GM19238 (cell line): ENCODE measurements around the gene IPO8.
"Not testable (repeated sequence)": the region's sequence is repeated elsewhere in the genome, so short reads cannot be mapped to it uniquely, and the experiment has no call there.

Experiments used
- DNase-seq: peaks from one replicate; pipeline ENCODE4 v3.0.0; 2011; ENCODE audit warnings: low spot score; ENCODE audit not compliant: insufficient read length

IPO8 gene

GRCh38 chr12:30610718-30611117 lies 85.0 kb downstream of the IPO8 start:
- no peak for DNase-seq

DNA sequence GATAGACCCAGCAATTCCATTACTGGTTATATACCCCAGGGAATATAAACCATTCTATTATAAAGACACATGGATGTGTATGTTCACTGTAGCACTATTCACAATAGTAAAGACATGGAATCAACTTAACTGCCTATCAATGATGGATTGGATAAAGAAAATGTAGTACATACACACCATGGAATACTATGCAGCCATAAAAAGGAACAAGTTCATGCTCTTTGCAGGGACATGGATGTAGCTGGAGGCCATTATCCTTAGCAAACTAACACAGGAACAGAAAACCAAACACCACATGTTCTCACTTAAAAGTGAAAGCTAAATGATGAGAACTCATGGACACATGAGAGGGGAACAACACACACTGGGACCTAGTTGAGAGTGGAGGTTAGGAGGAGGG lies 85.8 kb downstream of the IPO8 start:
- not testable (repeated sequence) for DNase-seq

GRCh38 chr12:30604302-30604701 lies 91.4 kb downstream of the IPO8 start:
- DNase-seq: not testable (repeated sequence)

DNA sequence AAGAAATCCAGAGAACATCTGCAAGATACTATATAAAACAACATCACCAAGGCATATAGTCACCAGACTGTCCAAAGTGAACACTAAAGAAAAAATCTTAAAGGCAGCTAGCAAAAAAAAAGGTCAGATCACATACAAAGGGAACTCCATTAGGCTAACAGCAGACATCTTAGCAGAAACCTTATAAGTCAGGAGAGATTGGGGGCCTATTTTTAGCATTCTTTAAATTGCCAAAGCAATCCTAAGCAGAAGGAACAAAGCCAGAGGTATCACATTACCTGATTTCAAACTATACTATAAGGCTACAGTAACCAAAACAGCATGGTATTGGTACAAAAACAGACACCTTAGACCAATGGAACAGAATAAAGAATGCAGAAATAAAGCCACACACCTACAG lies 92.5 kb downstream of the IPO8 start:
- no peak for DNase-seq

GRCh38 chr12:30602678-30603077 lies 93.0 kb downstream of the IPO8 start:
- no peak for DNase-seq

- no peak for DNase-seq
These were observed 96.1 kb downstream of the IPO8 start for GRCh38 chr12:30599608-30600007.

GRCh38 chr12:30598889-30599288 lies 96.8 kb downstream of the IPO8 start:
- DNase-seq: no peak

DNA sequence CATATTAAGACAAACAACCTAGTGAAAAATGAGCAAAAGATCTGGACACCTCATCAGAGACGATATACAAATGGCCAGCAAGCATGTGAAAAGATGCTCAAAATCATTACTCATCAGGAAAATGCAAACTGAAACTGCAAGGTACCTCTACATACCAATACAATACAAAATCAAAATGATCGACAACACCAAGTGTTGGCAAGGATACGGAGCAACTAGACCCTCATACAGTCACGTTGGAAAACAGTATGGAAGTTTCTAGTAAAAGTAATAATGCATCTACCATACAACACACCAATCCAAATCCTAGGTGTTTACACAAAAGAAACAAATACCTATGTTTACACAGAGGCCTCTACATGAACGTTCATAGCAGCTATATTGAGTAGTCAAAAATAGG lies 99.9 kb downstream of the IPO8 start:
- DNase-seq: no peak

- no peak for DNase-seq
These were observed 101.2 kb downstream of the IPO8 start for GRCh38 chr12:30594509-30594908.

DNA sequence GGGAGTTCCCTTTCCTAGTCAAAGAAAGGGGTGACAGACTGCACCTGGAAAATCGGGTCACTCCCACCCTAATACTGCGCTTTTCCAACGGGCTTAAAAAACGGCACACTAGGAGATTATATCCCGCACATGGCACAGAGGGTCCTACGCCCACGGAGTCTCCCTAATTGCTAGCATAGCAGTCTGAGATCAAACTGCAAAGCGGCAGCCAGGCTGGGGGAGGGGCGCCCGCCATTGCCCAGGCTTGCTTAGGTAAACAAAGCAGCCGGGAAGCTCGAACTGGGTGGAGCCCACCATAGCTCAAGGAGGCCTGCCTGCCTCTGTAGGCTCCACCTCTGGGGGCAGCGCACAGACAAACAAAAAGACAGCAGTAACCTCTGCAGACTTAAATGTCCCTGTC lies 107.1 kb downstream of the IPO8 start:
- not testable (repeated sequence) for DNase-seq

DNA sequence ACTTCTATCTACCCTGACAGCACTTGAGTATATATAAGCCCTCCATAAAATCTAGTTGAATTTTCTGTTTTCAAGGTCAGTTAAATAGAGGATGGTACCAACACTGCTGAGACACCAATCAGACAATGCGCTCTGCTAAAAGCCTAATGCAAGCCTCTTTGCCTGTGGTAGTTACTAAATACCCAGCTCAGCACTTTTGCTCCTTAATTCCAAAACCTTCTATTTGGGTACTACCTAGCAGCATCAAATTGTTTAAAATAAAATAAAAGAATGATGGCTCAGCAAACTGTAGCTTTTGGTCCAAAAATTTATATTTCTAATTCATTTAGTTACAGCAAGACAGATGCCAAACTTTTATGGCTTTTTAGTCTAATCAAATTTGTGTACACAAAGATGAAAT lies 107.9 kb downstream of the IPO8 start:
- no peak for DNase-seq

GRCh38 chr12:30585877-30586276 lies 109.8 kb downstream of the IPO8 start:
- no peak for DNase-seq

GRCh38 chr12:30582943-30583342 lies 112.7 kb downstream of the IPO8 start:
- no peak for DNase-seq

DNA sequence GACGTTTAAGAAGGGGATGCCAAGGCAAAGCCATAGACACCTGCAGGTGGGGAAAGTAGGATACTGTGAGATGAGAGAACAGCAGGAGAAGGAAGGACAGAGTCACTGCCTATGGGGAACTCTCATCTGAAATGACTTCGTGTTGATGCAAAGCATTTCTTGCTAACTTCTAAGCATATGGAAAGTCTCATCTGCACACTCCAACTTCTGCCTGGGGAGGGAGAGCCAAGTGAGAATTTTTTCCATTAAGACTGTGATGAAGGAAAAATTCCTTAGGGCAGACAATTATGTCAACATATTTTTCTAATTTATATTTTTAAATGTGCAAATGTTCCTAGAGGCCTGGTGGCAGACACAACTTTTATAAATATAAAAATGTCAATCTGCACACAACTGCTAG lies 115.3 kb downstream of the IPO8 start:
- no peak for DNase-seq
